ENCODE data around the gene CNGA2.

The CNGA2 gene

GRCh38 chrX:151780621-151781020 is 46.1 kb downstream of the CNGA2 start:
- CTCF ChIA-PET: no interaction called here
- POLR2A ChIA-PET (ENCODE audit: low non-redundant PET): no interaction called here
- no peak for TF ChIP-seq CTCF (conservative IDR thresholded peaks at IDR 0.05; ENCODE audit: low read depth)
- no peak overlapping the region for H3K27ac ChIP-seq
- DNase-seq (ENCODE audit: low spot score): no peak

- ChIA-PET CTCF (no interaction called here), POLR2A (ENCODE audit: low non-redundant PET) (no interaction called here)
- no peak for TF ChIP-seq CTCF (conservative IDR thresholded peaks at IDR 0.05; ENCODE audit: low read depth)
- H3K27ac ChIP-seq: no peak overlapping the region
- peak; percentile 56 for DNase-seq (ENCODE audit: low spot score)
Observed at GRCh38 chrX:151789179-151789800, 54.7 kb downstream of the CNGA2 start.

- POLR2A ChIA-PET (ENCODE audit: low non-redundant PET): no interaction called here
- no peak overlapping the region for H3K27ac ChIP-seq
- CTCF ChIA-PET: interaction anchor here (0.7 kb wide), 2 partner anchors 547 to 1541 kb away, joined by 3 read pairs; no protein-coding TSS in a partner anchor
- TF ChIP-seq CTCF (conservative IDR thresholded peaks at IDR 0.05; ENCODE audit: low read depth): no peak
- no peak for DNase-seq (ENCODE audit: low spot score)
Observed at GRCh38 chrX:151790481-151791160, 56.1 kb downstream of the CNGA2 start.

- ChIA-PET CTCF (no interaction called here), POLR2A (ENCODE audit: low non-redundant PET) (no interaction called here)
- DNase-seq (ENCODE audit: low spot score): no peak
- H3K27ac ChIP-seq: no peak overlapping the region
- TF ChIP-seq CTCF (conservative IDR thresholded peaks at IDR 0.05; ENCODE audit: low read depth): no peak
Observed at GRCh38 chrX:151791961-151792360, 57.4 kb downstream of the CNGA2 start.

- POLR2A ChIA-PET (ENCODE audit: low non-redundant PET): no interaction called here
- TF ChIP-seq CTCF (conservative IDR thresholded peaks at IDR 0.05; ENCODE audit: low read depth): no peak
- H3K27ac ChIP-seq: no peak overlapping the region
- DNase-seq (ENCODE audit: low spot score): no peak
- CTCF ChIA-PET: no interaction called here
Observed at GRCh38 chrX:151792505-151792904, 58.0 kb downstream of the CNGA2 start.

GRCh38 chrX:151793886-151794285 is 59.3 kb downstream of the CNGA2 start:
- DNase-seq (ENCODE audit: low spot score): no peak
- no peak overlapping the region for H3K27ac ChIP-seq
- ChIA-PET CTCF (no interaction called here), POLR2A (ENCODE audit: low non-redundant PET) (no interaction called here)
- no peak for TF ChIP-seq CTCF (conservative IDR thresholded peaks at IDR 0.05; ENCODE audit: low read depth)
